Measurements from ENCODE around the gene RSPH10B2.
"Not testable (repeated sequence)": the region's sequence is repeated elsewhere in the genome, so short reads cannot be mapped to it uniquely, and the experiment has no call there.

Gene RSPH10B2

DNA sequence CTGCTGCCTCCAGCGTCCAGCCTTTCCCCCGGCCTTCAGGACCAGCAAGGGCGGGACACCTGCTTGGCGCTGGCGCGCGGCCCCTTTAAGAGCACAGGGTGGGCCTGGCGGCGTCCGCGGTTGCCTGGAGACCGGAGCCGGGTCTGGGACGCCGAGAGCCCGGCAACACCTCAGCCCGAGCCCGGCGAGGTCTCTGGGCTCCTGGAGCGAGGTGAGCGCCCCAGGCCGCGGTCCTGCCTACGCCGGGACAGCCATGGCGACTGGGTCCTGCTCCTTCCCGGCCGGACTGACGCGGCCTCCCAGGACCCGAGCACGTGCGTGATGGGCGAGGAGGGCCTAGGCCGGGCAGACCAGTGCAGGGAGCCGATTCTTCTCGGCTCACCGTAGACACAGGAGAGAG, at the start of gene RSPH10B2:
RSPH10B2 (plus strand) TSS at position 140 of the 400 bp plus-strand sequence. CDS start 3,575 bp downstream, outside the sequence.
- DNase-seq (ENCODE audit: low read depth); H3K4me3 ChIP-seq (ENCODE audit: control insufficient read depth, low read depth, low read length): not testable (repeated sequence)

DNA sequence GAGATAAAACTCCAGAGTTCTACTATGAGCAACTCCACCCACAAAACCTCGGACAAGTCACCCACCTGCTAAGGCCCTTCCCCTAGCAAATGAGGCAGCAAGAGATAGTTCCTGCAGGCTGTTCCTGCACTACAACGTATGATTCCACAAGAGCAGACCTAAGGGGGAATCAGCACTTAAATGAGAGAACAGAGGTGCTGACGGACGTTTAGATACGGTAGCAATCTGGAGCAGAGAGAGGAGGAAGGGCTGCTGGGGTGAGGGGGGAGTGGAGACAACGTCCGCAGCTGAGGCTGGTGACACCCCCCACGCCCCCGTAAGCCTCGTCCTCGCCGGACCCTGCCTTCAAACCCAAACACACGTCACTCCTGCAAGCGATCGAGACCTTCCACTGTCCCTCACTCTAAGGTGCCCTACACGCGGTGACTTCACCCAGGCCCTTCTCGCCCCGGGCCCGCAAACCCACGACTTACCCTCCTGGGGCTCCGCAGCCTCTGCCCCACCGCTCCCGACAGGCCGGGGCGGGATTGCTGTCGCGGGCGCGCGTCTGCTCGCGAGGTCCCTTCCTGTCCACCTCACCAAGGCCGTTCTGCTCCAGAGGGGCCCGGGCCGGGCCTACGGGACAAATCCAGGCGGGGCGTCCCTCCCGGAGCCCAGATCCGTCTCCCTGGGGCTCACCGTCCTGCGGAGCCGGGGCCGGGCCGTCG, 47.8 kb upstream of the RSPH10B2 start:
- peak overlapping the region; percentile 86 for H3K4me3 ChIP-seq (ENCODE audit: control insufficient read depth, low read depth, low read length)
- DNase-seq (ENCODE audit: low read depth), result peak; percentile 36
- TF ChIP-seq, protein P1, sequence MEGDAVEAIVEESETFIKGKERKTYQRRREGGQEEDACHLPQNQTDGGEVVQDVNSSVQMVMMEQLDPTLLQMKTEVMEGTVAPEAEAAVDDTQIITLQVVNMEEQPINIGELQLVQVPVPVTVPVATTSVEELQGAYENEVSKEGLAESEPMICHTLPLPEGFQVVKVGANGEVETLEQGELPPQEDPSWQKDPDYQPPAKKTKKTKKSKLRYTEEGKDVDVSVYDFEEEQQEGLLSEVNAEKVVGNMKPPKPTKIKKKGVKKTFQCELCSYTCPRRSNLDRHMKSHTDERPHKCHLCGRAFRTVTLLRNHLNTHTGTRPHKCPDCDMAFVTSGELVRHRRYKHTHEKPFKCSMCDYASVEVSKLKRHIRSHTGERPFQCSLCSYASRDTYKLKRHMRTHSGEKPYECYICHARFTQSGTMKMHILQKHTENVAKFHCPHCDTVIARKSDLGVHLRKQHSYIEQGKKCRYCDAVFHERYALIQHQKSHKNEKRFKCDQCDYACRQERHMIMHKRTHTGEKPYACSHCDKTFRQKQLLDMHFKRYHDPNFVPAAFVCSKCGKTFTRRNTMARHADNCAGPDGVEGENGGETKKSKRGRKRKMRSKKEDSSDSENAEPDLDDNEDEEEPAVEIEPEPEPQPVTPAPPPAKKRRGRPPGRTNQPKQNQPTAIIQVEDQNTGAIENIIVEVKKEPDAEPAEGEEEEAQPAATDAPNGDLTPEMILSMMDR (conservative IDR thresholded peaks at IDR 0.05; ENCODE audit: control insufficient read depth, insufficient read depth, low read depth, low read length), result no peak

GRCh38 chr7:6706666-6707407, 47.1 kb upstream of the RSPH10B2 start, which contains the start of gene ZNF12:
Gene ZNF12, minus strand, starts transcription at chr7:6706947. Its CDS starts 1,774 bp downstream, at chr7:6705173.
- DNase-seq (ENCODE audit: low read depth), result peak; percentile 90
- peak within 1 kb of the TSS; percentile 86 for H3K4me3 ChIP-seq (ENCODE audit: control insufficient read depth, low read depth, low read length)
- TF ChIP-seq, protein P1 (conservative IDR thresholded peaks at IDR 0.05; ENCODE audit: control insufficient read depth, insufficient read depth, low read depth, low read length), result no peak

DNA sequence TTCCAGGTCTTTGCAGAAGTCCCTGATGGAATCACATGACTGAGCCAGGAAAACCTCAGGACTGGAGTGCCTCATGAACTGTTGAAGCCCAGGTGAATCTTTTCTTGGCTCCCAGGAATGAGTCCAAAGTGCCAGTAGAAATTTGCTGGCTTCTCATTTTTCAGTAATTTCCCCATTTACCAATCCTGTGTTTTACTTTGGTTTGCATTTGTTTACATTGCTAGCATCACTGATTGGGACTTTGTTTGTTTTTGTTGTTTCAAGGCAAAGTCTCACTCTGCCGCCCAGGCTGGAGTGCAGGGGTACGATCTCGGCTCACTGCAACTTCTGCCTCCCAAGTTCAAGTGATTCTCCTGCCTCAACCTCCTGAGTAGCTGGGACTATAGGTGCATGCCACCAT, 45.6 kb upstream of the RSPH10B2 start:
- TF ChIP-seq, protein P1 (conservative IDR thresholded peaks at IDR 0.05; ENCODE audit: control insufficient read depth, insufficient read depth, low read depth, low read length), result no peak
- no peak for DNase-seq (ENCODE audit: low read depth)
- no peak overlapping the region for H3K4me3 ChIP-seq (ENCODE audit: control insufficient read depth, low read depth, low read length)

DNA sequence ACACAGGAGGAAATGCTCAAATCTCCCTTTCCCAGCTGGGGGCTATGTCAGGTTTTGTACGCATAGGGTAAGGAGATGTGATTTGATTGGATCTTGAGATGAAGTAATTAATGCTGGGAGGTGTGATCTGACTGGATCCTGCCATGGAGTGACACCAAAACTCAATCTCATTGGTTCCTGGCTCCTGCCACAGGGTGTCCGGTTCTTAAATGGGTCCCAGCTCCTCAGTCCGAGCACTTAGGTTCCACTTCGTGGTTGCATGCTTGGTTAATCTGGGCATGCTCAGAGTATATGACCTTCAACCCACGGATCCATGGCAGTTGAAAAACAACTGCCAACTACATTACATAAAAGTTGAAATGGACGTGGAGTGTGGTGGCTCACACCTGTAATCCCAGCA, 44.1 kb upstream of the RSPH10B2 start:
- H3K4me3 ChIP-seq (ENCODE audit: control insufficient read depth, low read depth, low read length), result no peak overlapping the region
- TF ChIP-seq, protein P1 (conservative IDR thresholded peaks at IDR 0.05; ENCODE audit: control insufficient read depth, insufficient read depth, low read depth, low read length), result no peak
- no peak for DNase-seq (ENCODE audit: low read depth)

DNA sequence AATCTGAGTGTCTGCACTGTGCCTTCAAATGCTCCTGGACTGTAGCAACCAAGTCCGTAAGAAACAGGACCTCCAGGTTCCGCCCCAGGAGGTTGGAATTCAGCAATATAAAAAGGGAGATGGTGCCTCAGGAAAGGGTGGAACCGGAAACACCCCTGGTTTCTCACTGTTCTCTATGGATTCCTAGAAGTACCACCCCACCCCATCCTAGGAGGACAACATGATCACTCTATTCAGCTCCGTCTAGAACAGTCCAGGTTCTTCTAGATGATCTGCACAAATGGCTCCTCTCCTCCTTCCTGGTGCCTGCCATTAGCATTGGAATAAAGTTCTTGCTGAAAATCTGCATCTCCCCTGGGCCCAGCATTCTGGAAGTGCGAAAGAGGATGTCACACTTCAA, 39.5 kb upstream of the RSPH10B2 start:
- TF ChIP-seq, protein P1 (conservative IDR thresholded peaks at IDR 0.05; ENCODE audit: control insufficient read depth, insufficient read depth, low read depth, low read length), result no peak
- no peak overlapping the region for H3K4me3 ChIP-seq (ENCODE audit: control insufficient read depth, low read depth, low read length)
- no peak for DNase-seq (ENCODE audit: low read depth)

- not testable (repeated sequence) for DNase-seq (ENCODE audit: low read depth); H3K4me3 ChIP-seq (ENCODE audit: control insufficient read depth, low read depth, low read length)
Observed at GRCh38 chr7:6715898-6716297, 38.0 kb upstream of the RSPH10B2 start.

Measured in fibroblast of mammary gland (primary cell).